SH-SY5Y (cell line): ENCODE results near the gene PHLDA3.

ENCODE experiments used
- GATA2 ChIP-seq: IDR thresholded peaks from 2 replicates; pipeline ENCODE4 v1.6.1; 2011; ENCODE audit warnings: mild to moderate bottlenecking, low read depth, low read length
- GATA3 ChIP-seq: IDR thresholded peaks from 2 replicates; pipeline ENCODE4 v1.6.1; 2011; ENCODE audit warnings: low read depth, mild to moderate bottlenecking, low read length, moderate library complexity

Gene PHLDA3

GRCh38 chr1:201436969-201437368 lies 32.0 kb downstream of the PHLDA3 start:
- no peak for TF ChIP-seq GATA3
- no peak for TF ChIP-seq GATA2

- TF ChIP-seq GATA2: no peak
- no peak for TF ChIP-seq GATA3
Observed at GRCh38 chr1:201436393-201436792, 32.6 kb downstream of the PHLDA3 start.

- TF ChIP-seq GATA3: no peak
- TF ChIP-seq GATA2: no peak
Observed at GRCh38 chr1:201434266-201434665, 34.7 kb downstream of the PHLDA3 start.

GRCh38 chr1:201433609-201434008 lies 35.4 kb downstream of the PHLDA3 start:
- TF ChIP-seq GATA3: no peak
- TF ChIP-seq GATA2: no peak

- TF ChIP-seq GATA2 (no peak), GATA3 (no peak)
Observed at GRCh38 chr1:201430776-201431175, 38.2 kb downstream of the PHLDA3 start.

GRCh38 chr1:201429736-201430501 lies 39.1 kb downstream of the PHLDA3 start:
- TF ChIP-seq GATA2 (no peak), GATA3 (no peak)

- TF ChIP-seq GATA2 (no peak), GATA3 (no peak)
Observed at GRCh38 chr1:201427963-201428362, 41.0 kb downstream of the PHLDA3 start.

- TF ChIP-seq GATA2: no peak
- TF ChIP-seq GATA3: no peak
Observed at GRCh38 chr1:201426479-201427310, 42.3 kb downstream of the PHLDA3 start.

GRCh38 chr1:201424146-201424545 lies 44.8 kb downstream of the PHLDA3 start:
- no peak for TF ChIP-seq GATA3
- no peak for TF ChIP-seq GATA2

- TF ChIP-seq GATA2: no peak
- TF ChIP-seq GATA3: no peak
Observed at GRCh38 chr1:201423655-201424054, 45.3 kb downstream of the PHLDA3 start.

GRCh38 chr1:201422436-201423030 lies 46.5 kb downstream of the PHLDA3 start:
- no peak for TF ChIP-seq GATA3
- TF ChIP-seq GATA2: no peak

GRCh38 chr1:201422026-201422425 lies 47.0 kb downstream of the PHLDA3 start:
- TF ChIP-seq GATA3: no peak
- TF ChIP-seq GATA2: no peak

GRCh38 chr1:201421041-201421440 lies 47.9 kb downstream of the PHLDA3 start:
- no peak for TF ChIP-seq GATA3
- TF ChIP-seq GATA2: no peak

GRCh38 chr1:201420608-201421002 lies 48.4 kb downstream of the PHLDA3 start:
- TF ChIP-seq GATA2 (no peak), GATA3 (no peak)

GRCh38 chr1:201419746-201420607 lies 49.0 kb downstream of the PHLDA3 start:
- no peak for TF ChIP-seq GATA3
- no peak for TF ChIP-seq GATA2
